Activated naive CD8-positive, alpha-beta T cell treated with anti-CD3 and anti-CD28 coated beads for 36 hours (primary cell): ENCODE results near the gene MRPS35. TPM values are rescaled to one million over a fixed set of nuclear protein-coding genes. Genes with fewer than 3 reads are reported as not detected.
"Not testable (repeated sequence)": the region's sequence is repeated elsewhere in the genome, so short reads cannot be mapped to it uniquely, and the experiment has no call there.

Experiments
- DNase-seq: peaks from one replicate; pipeline ENCODE4 v3.0.0; 2021
- H3K27ac Mint-ChIP-seq: one replicate; pipeline ENCODE4 v1.8.0; 2022; ENCODE audit warnings: mild to moderate bottlenecking, moderate library complexity, mixed read lengths
- H3K27me3 Mint-ChIP-seq: one replicate; pipeline ENCODE4 v1.8.0; 2022; ENCODE audit warnings: mild to moderate bottlenecking, mixed read lengths
- H3K36me3 Mint-ChIP-seq: one replicate; pipeline ENCODE4 v1.8.0; 2021; ENCODE audit warnings: mild to moderate bottlenecking, mixed read lengths
- H3K4me1 Mint-ChIP-seq: one replicate; pipeline ENCODE4 v1.8.0; 2021; ENCODE audit warnings: mixed read lengths
- H3K4me3 Mint-ChIP-seq: one replicate; pipeline ENCODE4 v1.8.0; 2022; ENCODE audit warnings: mild to moderate bottlenecking, moderate library complexity, mixed read lengths
- H3K9me3 Mint-ChIP-seq: one replicate; pipeline ENCODE4 v1.8.0; 2022; ENCODE audit warnings: mixed read lengths
- total RNA-seq, 2 experiments: library from RNA; stranded (reverse); gene quantifications; one replicate each; pipeline ENCODE4 v1.2.3, GENCODE V29; 2021

MRPS35 gene
- total RNA-seq, 2 experiments from 2014 or later, result 69.5 to 70.2 TPM

- H3K36me3 Mint-ChIP-seq, result peaks cover 12% of the 10 kb centered on the region
- H3K27ac Mint-ChIP-seq, result no peak overlapping the region
- no peaks in the 10 kb centered on the region for H3K27me3 Mint-ChIP-seq
- no peaks in the 10 kb centered on the region for H3K9me3 Mint-ChIP-seq
- no peak for DNase-seq
- H3K4me3 Mint-ChIP-seq, result no peak overlapping the region
- H3K4me1 Mint-ChIP-seq, result peaks cover 2% of the 10 kb centered on the region
These were observed 23.2 kb downstream of the MRPS35 start for GRCh38 chr12:27733791-27734190.

DNA sequence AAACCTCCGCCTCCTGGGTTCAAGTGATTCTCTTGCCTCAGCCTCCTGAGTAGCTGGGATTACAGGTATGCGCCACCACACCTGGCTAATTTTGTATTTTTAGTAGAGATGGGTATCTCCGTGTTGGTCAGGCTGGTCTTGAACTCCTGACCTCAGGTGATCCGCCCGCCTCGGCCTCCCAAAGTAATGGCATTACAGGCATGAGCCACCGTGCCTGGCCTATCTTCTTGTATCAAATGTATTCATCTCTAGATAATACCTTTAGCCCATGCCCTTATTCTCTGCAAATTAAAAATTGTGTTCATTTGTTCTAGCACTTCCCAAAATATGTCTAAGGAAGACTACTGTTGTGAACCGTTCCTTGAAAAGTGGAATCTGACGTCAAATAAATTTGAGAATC, 23.7 kb downstream of the MRPS35 start:
- not testable (repeated sequence) for H3K27ac Mint-ChIP-seq, H3K4me3 Mint-ChIP-seq, H3K4me1 Mint-ChIP-seq, DNase-seq, H3K9me3 Mint-ChIP-seq, H3K27me3 Mint-ChIP-seq
- peaks cover 12% of the 10 kb centered on the region for H3K36me3 Mint-ChIP-seq

DNA sequence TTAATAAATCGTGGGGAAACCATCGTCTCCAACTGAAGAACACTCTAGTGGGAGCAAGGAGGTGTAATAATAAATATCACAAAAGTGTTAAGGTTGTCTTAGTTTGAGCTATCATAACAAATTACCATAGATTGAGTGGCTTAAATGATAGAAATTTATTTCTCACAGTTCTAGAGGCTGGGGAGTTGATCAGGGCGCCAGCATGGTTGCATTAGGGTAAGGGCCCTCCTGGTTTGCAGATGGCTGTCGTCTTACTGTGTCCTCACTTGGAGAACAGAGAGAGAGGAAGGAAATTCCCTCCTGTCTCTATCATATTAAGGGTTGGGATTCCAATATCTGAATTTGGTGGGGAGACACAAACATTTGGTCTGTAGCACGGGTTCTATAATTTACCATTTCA, 33.0 kb downstream of the MRPS35 start:
- DNase-seq, result no peak
- H3K4me1 Mint-ChIP-seq, result peaks cover 9% of the 10 kb centered on the region
- H3K36me3 Mint-ChIP-seq, result peaks cover 35% of the 10 kb centered on the region
- no peak overlapping the region for H3K27ac Mint-ChIP-seq
- H3K4me3 Mint-ChIP-seq, result no peak overlapping the region
- H3K9me3 Mint-ChIP-seq, result no peaks in the 10 kb centered on the region
- H3K27me3 Mint-ChIP-seq, result no peaks in the 10 kb centered on the region

DNA sequence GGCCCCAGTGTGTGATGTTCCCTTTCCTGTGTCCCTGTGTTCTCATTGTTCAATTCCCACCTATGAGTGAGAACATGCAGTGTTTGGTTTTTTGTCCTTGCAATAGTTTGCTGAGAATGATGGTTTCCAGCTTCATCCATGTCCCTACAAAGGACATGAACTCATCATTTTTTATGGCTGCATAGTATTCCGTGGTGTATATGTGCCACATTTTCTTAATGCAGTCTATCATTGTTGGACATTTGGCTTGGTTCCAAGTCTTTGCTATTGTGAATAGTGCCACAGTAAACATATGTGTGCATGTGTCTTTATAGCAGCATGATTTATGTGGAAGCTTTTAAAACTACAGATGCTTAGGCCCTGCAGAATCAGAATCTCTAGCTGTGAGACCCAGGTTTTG, 35.1 kb downstream of the MRPS35 start:
- H3K27me3 Mint-ChIP-seq, DNase-seq, H3K9me3 Mint-ChIP-seq, H3K4me1 Mint-ChIP-seq, H3K27ac Mint-ChIP-seq, H3K4me3 Mint-ChIP-seq: not testable (repeated sequence)
- peaks cover 32% of the 10 kb centered on the region for H3K36me3 Mint-ChIP-seq

GRCh38 chr12:27747111-27747820, 36.6 kb downstream of the MRPS35 start:
- Mint-ChIP-seq H3K4me1 (no peaks in the 10 kb centered on the region), H3K36me3 (peaks cover 31% of the 10 kb centered on the region), H3K4me3 (no peak overlapping the region), H3K27ac (no peak overlapping the region), H3K27me3 (no peaks in the 10 kb centered on the region), H3K9me3 (no peaks in the 10 kb centered on the region)
- DNase-seq, result no peak

GRCh38 chr12:27751386-27752047, 40.9 kb downstream of the MRPS35 start:
- H3K36me3 Mint-ChIP-seq, result peaks cover 21% of the 10 kb centered on the region
- no peaks in the 10 kb centered on the region for H3K4me1 Mint-ChIP-seq
- H3K27ac Mint-ChIP-seq, result no peak overlapping the region
- H3K4me3 Mint-ChIP-seq, result no peak overlapping the region
- no peaks in the 10 kb centered on the region for H3K9me3 Mint-ChIP-seq
- no peak for DNase-seq
- H3K27me3 Mint-ChIP-seq, result no peaks in the 10 kb centered on the region

DNA sequence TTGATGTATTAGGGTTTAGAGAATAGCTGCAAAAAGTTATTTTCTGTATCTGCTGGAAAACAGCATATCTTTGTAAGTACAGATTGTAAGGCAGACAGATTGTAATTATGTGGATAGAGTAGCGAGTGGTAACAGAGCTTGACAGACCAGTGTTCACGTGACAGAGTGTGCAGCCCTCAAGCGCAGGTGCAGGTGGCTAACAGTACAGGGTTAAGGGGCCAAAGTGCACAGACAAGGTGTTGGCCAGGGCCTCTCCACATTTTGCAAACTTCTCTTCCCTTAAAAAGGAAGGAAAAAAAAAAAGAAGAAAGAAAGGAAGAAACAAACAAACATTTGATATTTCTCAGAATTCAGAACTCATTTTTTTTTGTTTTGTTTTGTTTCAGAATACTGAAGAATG, 44.2 kb downstream of the MRPS35 start:
- H3K9me3 Mint-ChIP-seq, result no peaks in the 10 kb centered on the region
- H3K4me1 Mint-ChIP-seq, result no peaks in the 10 kb centered on the region
- no peaks in the 10 kb centered on the region for H3K27me3 Mint-ChIP-seq
- no peak for DNase-seq
- H3K27ac Mint-ChIP-seq, result no peak overlapping the region
- no peak overlapping the region for H3K4me3 Mint-ChIP-seq
- peaks cover 18% of the 10 kb centered on the region for H3K36me3 Mint-ChIP-seq

GRCh38 chr12:27756670-27757195, 46.1 kb downstream of the MRPS35 start:
- no peaks in the 10 kb centered on the region for H3K9me3 Mint-ChIP-seq
- H3K4me1 Mint-ChIP-seq, result peaks cover 2% of the 10 kb centered on the region
- peak overlapping the region; percentile 7 for H3K27ac Mint-ChIP-seq
- H3K27me3 Mint-ChIP-seq, result no peaks in the 10 kb centered on the region
- peaks cover 19% of the 10 kb centered on the region for H3K36me3 Mint-ChIP-seq
- H3K4me3 Mint-ChIP-seq, result no peak overlapping the region
- DNase-seq, result no peak

GRCh38 chr12:27762757-27763156, 52.1 kb downstream of the MRPS35 start:
- no peaks in the 10 kb centered on the region for H3K27me3 Mint-ChIP-seq
- peak; percentile 22 for DNase-seq
- no peak overlapping the region for H3K4me3 Mint-ChIP-seq
- no peaks in the 10 kb centered on the region for H3K9me3 Mint-ChIP-seq
- peaks cover 11% of the 10 kb centered on the region for H3K4me1 Mint-ChIP-seq
- peaks cover 5% of the 10 kb centered on the region for H3K36me3 Mint-ChIP-seq
- peak overlapping the region; percentile 14 for H3K27ac Mint-ChIP-seq

- Mint-ChIP-seq H3K27ac (no peak overlapping the region), H3K36me3 (peaks cover 3% of the 10 kb centered on the region), H3K4me1 (peaks cover 12% of the 10 kb centered on the region), H3K27me3 (no peaks in the 10 kb centered on the region), H3K9me3 (no peaks in the 10 kb centered on the region), H3K4me3 (no peak overlapping the region)
- DNase-seq, result no peak
These were observed 56.0 kb downstream of the MRPS35 start for GRCh38 chr12:27766587-27766986.

GRCh38 chr12:27769142-27769673, 58.6 kb downstream of the MRPS35 start:
- Mint-ChIP-seq H3K4me3 (no peak overlapping the region), H3K36me3 (no peaks in the 10 kb centered on the region), H3K27ac (no peak overlapping the region), H3K9me3 (no peaks in the 10 kb centered on the region), H3K4me1 (peaks cover 8% of the 10 kb centered on the region), H3K27me3 (no peaks in the 10 kb centered on the region)
- DNase-seq, result no peak

DNA sequence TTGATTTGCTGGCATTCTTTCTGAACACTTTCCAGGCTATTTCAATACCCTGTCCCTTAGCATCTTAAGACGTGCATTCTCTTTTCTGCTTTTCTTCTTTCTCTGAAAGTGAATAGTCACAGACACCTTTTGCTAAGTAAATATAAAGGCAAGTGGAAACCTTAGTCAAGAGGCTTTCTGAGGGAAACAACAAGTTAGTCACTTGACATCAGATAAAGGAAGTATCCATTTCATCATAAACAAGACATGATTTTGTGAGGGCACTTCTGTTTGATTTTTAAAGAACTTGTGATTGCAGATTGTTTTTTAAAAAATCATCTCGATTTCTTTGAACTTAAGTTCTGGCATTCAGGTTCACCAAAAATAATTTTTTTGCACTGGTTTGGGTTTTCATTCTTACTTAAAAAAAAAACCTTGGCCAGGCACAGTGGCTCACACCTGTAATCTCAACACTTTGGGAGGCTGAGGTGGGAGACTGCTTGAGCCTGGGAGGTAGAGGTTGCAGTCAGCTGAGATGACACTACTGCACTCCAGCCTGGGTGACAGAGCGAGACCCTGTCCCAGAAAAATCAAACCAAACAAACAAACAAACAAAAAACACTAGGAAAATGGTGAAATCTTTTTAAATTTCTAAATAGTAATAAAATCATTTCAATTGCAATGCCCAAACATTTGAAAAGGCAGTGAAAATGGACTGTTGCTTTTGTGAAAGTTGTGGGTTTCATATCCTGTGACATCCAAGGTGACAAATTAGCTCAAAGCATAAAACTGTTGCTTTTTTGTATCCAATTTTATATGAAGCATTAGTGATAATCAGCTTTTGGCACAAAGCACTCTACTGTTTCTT, 61.1 kb downstream of the MRPS35 start:
- Mint-ChIP-seq H3K9me3 (no peaks in the 10 kb centered on the region), H3K27me3 (no peaks in the 10 kb centered on the region), H3K27ac (no peak overlapping the region), H3K4me3 (no peak overlapping the region), H3K4me1 (peaks cover 8% of the 10 kb centered on the region), H3K36me3 (no peaks in the 10 kb centered on the region)
- no peak for DNase-seq

- H3K4me1 Mint-ChIP-seq, result peaks cover 8% of the 10 kb centered on the region
- no peak for DNase-seq
- H3K27me3 Mint-ChIP-seq, result no peaks in the 10 kb centered on the region
- no peak overlapping the region for H3K27ac Mint-ChIP-seq
- no peaks in the 10 kb centered on the region for H3K36me3 Mint-ChIP-seq
- no peak overlapping the region for H3K4me3 Mint-ChIP-seq
- H3K9me3 Mint-ChIP-seq, result no peaks in the 10 kb centered on the region
These were observed 61.9 kb downstream of the MRPS35 start for GRCh38 chr12:27772328-27773049.

GRCh38 chr12:27777141-27777540, 66.5 kb downstream of the MRPS35 start:
- Mint-ChIP-seq H3K9me3 (no peaks in the 10 kb centered on the region), H3K36me3 (peaks cover 10% of the 10 kb centered on the region), H3K27ac (no peak overlapping the region), H3K4me3 (no peak overlapping the region), H3K27me3 (no peaks in the 10 kb centered on the region), H3K4me1 (peaks cover 24% of the 10 kb centered on the region)
- no peak for DNase-seq
